SK-N-SH treated with all-trans-retinoic acid at 6 μM for 48 hours (cell line): ENCODE measurements around the gene IRAG1.

ENCODE experiments used
- ATAC-seq: fragments of 200-7000 bp; cut with Tn5 transposase; 3 replicates; pipeline ENCODE4 v1.9.1; 2020; ENCODE audit warnings: mild to moderate bottlenecking, moderate library complexity
- ARNTL ChIP-seq: fragments of 450-650 bp; formaldehyde crosslinking; IDR thresholded peaks from 2 replicates; pipeline ENCODE4 v1.5.0; 2020; ENCODE audit warnings: low read depth, mild to moderate bottlenecking, moderate library complexity, borderline replicate concordance
- BACH2 ChIP-seq: fragments of 250-450 bp; sonication (Bioruptor Pico); IDR thresholded peaks from 2 replicates; pipeline ENCODE4 v1.9.0; 2021; ENCODE audit warnings: mild to moderate bottlenecking, borderline replicate concordance
- CREB5 ChIP-seq: fragments of 250-450 bp; sonication (Bioruptor Pico); IDR thresholded peaks from 2 replicates; pipeline ENCODE4 v1.5.1; 2020; ENCODE audit warnings: low read depth, mild to moderate bottlenecking, moderate library complexity
- CSDC2 ChIP-seq: fragments of 250-450 bp; sonication (Bioruptor Pico); IDR thresholded peaks from 2 replicates; pipeline ENCODE4 v1.5.0; 2020; ENCODE audit warnings: mild to moderate bottlenecking, moderate library complexity
- CSRNP3 ChIP-seq: fragments of 250-450 bp; sonication (Bioruptor Pico); IDR thresholded peaks from 2 replicates; pipeline ENCODE4 v1.5.1; 2021; ENCODE audit warnings: mild to moderate bottlenecking, moderate library complexity
- GLIS3 ChIP-seq: fragments of 250-450 bp; sonication (Bioruptor Pico); IDR thresholded peaks from 2 replicates; pipeline ENCODE4 v1.5.0; 2020; ENCODE audit warnings: mild to moderate bottlenecking, moderate library complexity
- ISL1 ChIP-seq: fragments of 250-450 bp; sonication (Bioruptor Pico); IDR thresholded peaks from 2 replicates; pipeline ENCODE4 v2.1.2; 2022; ENCODE audit warnings: mild to moderate bottlenecking, moderate library complexity
- OSR1 ChIP-seq: fragments of 250-450 bp; sonication (Bioruptor Pico); IDR thresholded peaks from 2 replicates; pipeline ENCODE4 v1.8.0; 2022; ENCODE audit warnings: moderate library complexity, mild to moderate bottlenecking, inconsistent platforms
- PATZ1 ChIP-seq: fragments of 250-450 bp; sonication (Bioruptor Pico); IDR thresholded peaks from 2 replicates; pipeline ENCODE4 v1.8.0; 2020; ENCODE audit warnings: mild to moderate bottlenecking, moderate library complexity, borderline replicate concordance
- POU6F1 ChIP-seq: fragments of 250-450 bp; sonication (Bioruptor Pico); IDR thresholded peaks from 2 replicates; pipeline ENCODE4 v1.8.0; 2021; ENCODE audit warnings: low read depth, mild to moderate bottlenecking, moderate library complexity, borderline replicate concordance
- PPARA ChIP-seq: fragments of 250-450 bp; sonication (Bioruptor Pico); IDR thresholded peaks from 2 replicates; pipeline ENCODE4 v1.5.0; 2020; ENCODE audit warnings: mild to moderate bottlenecking, borderline replicate concordance
- RARB ChIP-seq: fragments of 250-450 bp; sonication (Bioruptor Pico); IDR thresholded peaks from 2 replicates; pipeline ENCODE4 v1.8.0; 2021; ENCODE audit warnings: mild to moderate bottlenecking, moderate library complexity
- SNAI2 ChIP-seq: fragments of 250-450 bp; sonication (Bioruptor Pico); IDR thresholded peaks from 2 replicates; pipeline ENCODE4 v1.5.0; 2020; ENCODE audit warnings: mild to moderate bottlenecking, moderate library complexity
- TCF4 ChIP-seq: fragments of 250-450 bp; sonication (Bioruptor Pico); IDR thresholded peaks from 2 replicates; pipeline ENCODE4 v1.8.0; 2021; ENCODE audit warnings: mild to moderate bottlenecking, moderate library complexity, borderline replicate concordance
- TOX ChIP-seq: fragments of 250-450 bp; sonication (Bioruptor Pico); IDR thresholded peaks from 2 replicates; pipeline ENCODE4 v1.8.0; 2021; ENCODE audit warnings: mild to moderate bottlenecking, moderate library complexity, borderline replicate concordance
- TSHZ2 ChIP-seq: fragments of 250-450 bp; sonication (Bioruptor Pico); IDR thresholded peaks from 2 replicates; pipeline ENCODE4 v1.5.0; 2020; ENCODE audit warnings: mild to moderate bottlenecking, moderate library complexity
- ZC3H10 ChIP-seq: fragments of 250-450 bp; sonication (Bioruptor Pico); IDR thresholded peaks from 2 replicates; pipeline ENCODE4 v1.5.1; 2021; ENCODE audit warnings: mild to moderate bottlenecking, moderate library complexity
- ZFP3 ChIP-seq: fragments of 250-450 bp; sonication (Bioruptor Pico); IDR thresholded peaks from 2 replicates; pipeline ENCODE4 v1.5.0; 2020; ENCODE audit warnings: mild to moderate bottlenecking, moderate library complexity
- ZFP30 ChIP-seq: fragments of 450-650 bp; formaldehyde crosslinking; IDR thresholded peaks from 2 replicates; pipeline ENCODE4 v1.5.0; 2022; ENCODE audit warnings: mild to moderate bottlenecking, moderate library complexity
- ZNF565 ChIP-seq: fragments of 450-650 bp; formaldehyde crosslinking; conservative IDR thresholded peaks from 2 replicates; pipeline ENCODE4 v1.5.0; 2020; ENCODE audit warnings: low read depth, mild to moderate bottlenecking, moderate library complexity
- ZNF70 ChIP-seq: fragments of 450-650 bp; formaldehyde crosslinking; IDR thresholded peaks from 2 replicates; pipeline ENCODE4 v1.5.0; 2020; ENCODE audit warnings: mild to moderate bottlenecking, moderate library complexity
- ZNF8 ChIP-seq: fragments of 450-650 bp; formaldehyde crosslinking; IDR thresholded peaks from 2 replicates; pipeline ENCODE4 v1.5.0; 2020; ENCODE audit warnings: mild to moderate bottlenecking, moderate library complexity

Gene IRAG1

GRCh38 chr11:10695833-10696232 lies 2.3 kb upstream of the IRAG1 start:
- TF ChIP-seq ISL1 (CRISPR knock-in tag) = no peak
- no peak for TF ChIP-seq CSRNP3 (CRISPR knock-in tag)
- no peak for TF ChIP-seq ZFP30 (CRISPR knock-in tag)
- no peak for TF ChIP-seq SNAI2 (CRISPR knock-in tag)
- no peak for TF ChIP-seq PPARA (CRISPR knock-in tag)
- no peak for TF ChIP-seq ZFP3 (CRISPR knock-in tag)
- no peak for TF ChIP-seq TCF4 (CRISPR knock-in tag)
- no peak for TF ChIP-seq RARB (CRISPR knock-in tag)
- TF ChIP-seq ZC3H10 (CRISPR knock-in tag) = no peak
- no peak for TF ChIP-seq ARNTL
- no peak for TF ChIP-seq CSDC2 (CRISPR knock-in tag)
- no peak for TF ChIP-seq GLIS3 (CRISPR knock-in tag)
- TF ChIP-seq TOX (CRISPR knock-in tag) = no peak
- no peak for TF ChIP-seq TSHZ2
- TF ChIP-seq ZNF565 (CRISPR knock-in tag) = no peak
- TF ChIP-seq POU6F1 (CRISPR knock-in tag) = no peak
- TF ChIP-seq ZNF70 (CRISPR knock-in tag) = no peak
- no peak for TF ChIP-seq CREB5
- TF ChIP-seq ZNF8 = no peak
- TF ChIP-seq PATZ1 (CRISPR knock-in tag) = no peak
- TF ChIP-seq, all 23 proteins: peak for 0

GRCh38 chr11:10694486-10695239 lies 1.1 kb upstream of the IRAG1 start:
- ATAC-seq = no peak
- TF ChIP-seq SNAI2 (CRISPR knock-in tag) (no peak), CSRNP3 (CRISPR knock-in tag) (no peak), BACH2 (CRISPR knock-in tag) (no peak), CREB5 (no peak), CSDC2 (CRISPR knock-in tag) (no peak), ARNTL (no peak), PATZ1 (CRISPR knock-in tag) (no peak), GLIS3 (CRISPR knock-in tag) (no peak), ZFP30 (CRISPR knock-in tag) (no peak), OSR1 (CRISPR knock-in tag) (no peak), ZNF8 (no peak), TOX (CRISPR knock-in tag) (no peak), ZNF565 (CRISPR knock-in tag) (no peak)

More at GRCh38 chr11:10695833-10696232, 2.3 kb upstream of the IRAG1 start:
- no peak for ATAC-seq
